MM.1S (cell line): ENCODE data around the gene DDX20.
"Not testable (repeated sequence)": the region's sequence is repeated elsewhere in the genome, so short reads cannot be mapped to it uniquely, and the experiment has no call there.

Experiments
- DNase-seq: peaks from one replicate; pipeline ENCODE4 v3.0.0-alpha.2; 2015
- H2AFZ ChIP-seq: fragments of 300-600 bp; sonication (generic); 2 replicates; pipeline ENCODE4 v1.6.0; 2016; ENCODE audit warnings: antibody characterized with exemption, low read length
- H3F3A ChIP-seq: fragments of 300-600 bp; sonication (generic); 2 replicates; pipeline ENCODE4 v1.6.1; 2016; ENCODE audit warnings: mild to moderate bottlenecking, antibody characterized with exemption, low read length, moderate library complexity, mixed read lengths; ENCODE audit not compliant: insufficient read depth
- H3K27ac ChIP-seq: fragments of 300-600 bp; sonication (generic); 2 replicates; pipeline ENCODE4 v1.5.1; 2016; ENCODE audit warnings: mild to moderate bottlenecking, low read length
- H3K27me3 ChIP-seq: fragments of 300-600 bp; sonication (generic); replicated peaks from 2 replicates; pipeline ENCODE4 v1.6.0; 2016; ENCODE audit warnings: low read length; ENCODE audit not compliant: insufficient read depth
- H3K36me3 ChIP-seq: fragments of 300-600 bp; sonication (generic); replicated peaks from 2 replicates; pipeline ENCODE4 v1.6.1; 2016; ENCODE audit warnings: mild to moderate bottlenecking, low read length, mixed read lengths; ENCODE audit not compliant: insufficient read depth
- H3K4me1 ChIP-seq: fragments of 300-600 bp; sonication (generic); 2 replicates; pipeline ENCODE4 v1.6.1; 2016; ENCODE audit warnings: low read length, mixed read lengths
- H3K4me2 ChIP-seq: fragments of 300-600 bp; sonication (generic); 2 replicates; pipeline ENCODE4 v1.6.0; 2016; ENCODE audit warnings: low read depth, low read length
- H3K4me3 ChIP-seq: fragments of 300-600 bp; sonication (generic); 2 replicates; pipeline ENCODE4 v1.5.1; 2016; ENCODE audit warnings: low read length, mixed read lengths
- H3K79me2 ChIP-seq: fragments of 300-600 bp; sonication (generic); 2 replicates; pipeline ENCODE4 v1.6.1; 2016; ENCODE audit warnings: mixed run types, low read length, mixed read lengths
- H3K9ac ChIP-seq: fragments of 300-600 bp; sonication (generic); 2 replicates; pipeline ENCODE4 v1.6.1; 2016; ENCODE audit warnings: low read length, mixed read lengths
- H3K9me2 ChIP-seq: fragments of 300-600 bp; sonication (generic); replicated peaks from 2 replicates; pipeline ENCODE4 v1.6.1; 2016; ENCODE audit warnings: mild to moderate bottlenecking, low read length, mixed read lengths; ENCODE audit not compliant: insufficient read depth
- H3K9me3 ChIP-seq: fragments of 300-600 bp; sonication (generic); replicated peaks from 2 replicates; pipeline ENCODE4 v1.6.1; 2016; ENCODE audit warnings: mild to moderate bottlenecking, low read length, mixed read lengths; ENCODE audit not compliant: insufficient read depth
- H4K20me1 ChIP-seq: fragments of 300-600 bp; sonication (generic); 2 replicates; pipeline ENCODE4 v1.6.1; 2016; ENCODE audit warnings: mild to moderate bottlenecking, low read length, moderate library complexity, mixed read lengths; ENCODE audit not compliant: insufficient read depth
- CTCF ChIP-seq: fragments of 300-600 bp; sonication (generic); IDR thresholded peaks from 2 replicates; pipeline ENCODE4 v1.5.1; 2016; ENCODE audit warnings: antibody characterized with exemption, low read length, mixed read lengths
- EZH2 ChIP-seq: fragments of 300-600 bp; sonication (generic); optimal IDR thresholded peaks from 2 replicates; pipeline ENCODE3; 2017; ENCODE audit warnings: low read depth, mild to moderate bottlenecking, antibody characterized with exemption, low read length, mixed read lengths
- EZH2phosphoT487 ChIP-seq: fragments of 300-600 bp; sonication (generic); IDR thresholded peaks from 2 replicates; pipeline ENCODE4 v1.6.1; 2018; ENCODE audit warnings: antibody characterized with exemption, low read length

Gene DDX20

GRCh38 chr1:111795401-111795800 is 39.7 kb downstream of the DDX20 start:
- Histone ChIP-seq H3K4me3 (no peak overlapping the region), H3K4me1 (no peaks in the 10 kb centered on the region), H3K79me2 (no peaks in the 10 kb centered on the region), H3K4me2 (no peak overlapping the region), H3K27ac (no peak overlapping the region), H3K9me3 (no peaks in the 10 kb centered on the region), H3K27me3 (no peaks in the 10 kb centered on the region), H3F3A (no peaks in the 10 kb centered on the region), H3K36me3 (no peaks in the 10 kb centered on the region), H4K20me1 (no peaks in the 10 kb centered on the region), H3K9me2 (no peaks in the 10 kb centered on the region), H2AFZ (no peak overlapping the region), H3K9ac (no peak overlapping the region)
- DNase-seq, result no peak
- TF ChIP-seq CTCF (no peak), EZH2phosphoT487 (no peak), EZH2 (no peak)

- Histone ChIP-seq H3K4me2 (no peak overlapping the region), H2AFZ (no peak overlapping the region), H3K79me2 (no peaks in the 10 kb centered on the region), H3K36me3 (no peaks in the 10 kb centered on the region), H3K9ac (no peak overlapping the region), H3K4me3 (no peak overlapping the region), H3K4me1 (no peaks in the 10 kb centered on the region), H3F3A (no peaks in the 10 kb centered on the region), H3K9me3 (no peaks in the 10 kb centered on the region), H4K20me1 (no peaks in the 10 kb centered on the region), H3K9me2 (no peaks in the 10 kb centered on the region), H3K27ac (no peak overlapping the region), H3K27me3 (no peaks in the 10 kb centered on the region)
- no peak for DNase-seq
- no peak for TF ChIP-seq EZH2
- TF ChIP-seq CTCF, result no peak
- no peak for TF ChIP-seq EZH2phosphoT487
Observed at GRCh38 chr1:111798580-111798979, 42.9 kb downstream of the DDX20 start.

- not testable (repeated sequence) for H3K27ac ChIP-seq, H3K79me2 ChIP-seq, H3K4me2 ChIP-seq, DNase-seq, H3K9me2 ChIP-seq, H3K9me3 ChIP-seq, H3K36me3 ChIP-seq, H4K20me1 ChIP-seq, H3K27me3 ChIP-seq, H3K4me3 ChIP-seq, H3K9ac ChIP-seq, H2AFZ ChIP-seq, H3K4me1 ChIP-seq, H3F3A ChIP-seq
Observed at GRCh38 chr1:111799722-111800121, 44.0 kb downstream of the DDX20 start.

- Histone ChIP-seq H3K9me2 (no peaks in the 10 kb centered on the region), H3K9ac (no peak overlapping the region), H3K4me1 (no peaks in the 10 kb centered on the region), H2AFZ (no peak overlapping the region), H3K9me3 (no peaks in the 10 kb centered on the region), H3F3A (no peaks in the 10 kb centered on the region), H3K79me2 (no peaks in the 10 kb centered on the region), H3K4me2 (no peak overlapping the region), H3K27me3 (no peaks in the 10 kb centered on the region), H3K27ac (no peak overlapping the region), H3K4me3 (no peak overlapping the region), H3K36me3 (no peaks in the 10 kb centered on the region), H4K20me1 (no peaks in the 10 kb centered on the region)
- TF ChIP-seq EZH2phosphoT487 (no peak), EZH2 (no peak), CTCF (no peak)
- DNase-seq, result no peak
Observed at GRCh38 chr1:111801071-111801850, 45.6 kb downstream of the DDX20 start.
